ENCODE data around the gene ELAC2. TPM values are rescaled to one million over a fixed set of nuclear protein-coding genes. Genes with fewer than 3 reads are reported as not detected.

ELAC2 gene
- total and polyA plus RNA-seq, 2 of the 4 experiments (the other 2 are of a cell fraction) = 75.2 to 80.7 TPM

DNA sequence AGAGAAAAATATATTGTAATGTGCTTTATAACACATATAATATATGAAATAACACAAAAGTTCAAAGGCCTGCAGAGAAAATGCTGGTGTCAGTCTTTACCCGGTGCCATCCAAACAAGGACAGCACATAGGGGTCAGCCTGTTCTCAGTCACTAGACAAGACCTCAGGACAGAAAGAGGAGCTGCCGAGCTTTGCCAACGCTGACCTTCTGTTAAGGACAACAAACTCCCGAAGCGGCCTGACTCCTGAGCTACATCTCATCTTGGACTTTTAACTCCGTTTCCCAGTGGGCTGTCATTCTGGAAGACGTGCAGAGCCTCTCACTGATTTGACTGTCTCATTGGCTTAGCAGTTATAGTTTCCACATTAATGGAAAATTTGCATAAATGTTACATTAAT is 6.9 kb downstream of the ELAC2 start:
- H3K9me1 ChIP-seq (ENCODE audit: insufficient read depth, low read length) = no peaks in the 10 kb centered on the region
- H2BK20ac ChIP-seq (ENCODE audit: low read depth, low read length) = no peak overlapping the region
- peaks cover 41% of the 10 kb centered on the region for H3K36me3 ChIP-seq (ENCODE audit: control insufficient read depth, insufficient read depth, low read length)
- DNase-seq = no peak
- no peak overlapping the region for H4K8ac ChIP-seq (ENCODE audit: low read depth in 2 of 2, low read length in 2 of 2)
- ATAC-seq (ENCODE audit: low read depth) = no peak
- no peak overlapping the region for H3K27ac ChIP-seq (ENCODE audit: insufficient read depth, low read length)
- no peak overlapping the region for H2AK9ac ChIP-seq (replicated peaks; ENCODE audit: low read depth, low read length, poor library complexity)
- no peak overlapping the region for H3K23ac ChIP-seq (ENCODE audit: low read depth, low read length)
- peaks cover 5 to 10% of the 10 kb centered on the region in 2 experiments for H3K79me1 ChIP-seq (ENCODE audit: low read depth in 1 of 2, low read length in 2 of 2)
- no peak overlapping the region for H4K91ac ChIP-seq (ENCODE audit: insufficient read depth, low read depth, low read length)
- dilution Hi-C loops (cut with HindIII; ENCODE audit: low sequenced_read_pairs, unreplicated experiment) (no loop called here), in situ Hi-C loops (cut with MboI; ENCODE audit: low sequenced_read_pairs) (loop anchor here (25.0 kb wide), 1 partner anchor 499 kb away; no protein-coding TSS in a partner anchor), intact Hi-C loops (cut with micrococcal nuclease) (no loop called here)
- TF ChIP-seq, protein P1, sequence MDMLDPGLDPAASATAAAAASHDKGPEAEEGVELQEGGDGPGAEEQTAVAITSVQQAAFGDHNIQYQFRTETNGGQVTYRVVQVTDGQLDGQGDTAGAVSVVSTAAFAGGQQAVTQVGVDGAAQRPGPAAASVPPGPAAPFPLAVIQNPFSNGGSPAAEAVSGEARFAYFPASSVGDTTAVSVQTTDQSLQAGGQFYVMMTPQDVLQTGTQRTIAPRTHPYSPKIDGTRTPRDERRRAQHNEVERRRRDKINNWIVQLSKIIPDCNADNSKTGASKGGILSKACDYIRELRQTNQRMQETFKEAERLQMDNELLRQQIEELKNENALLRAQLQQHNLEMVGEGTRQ (IDR thresholded peaks at IDR 0.05; ENCODE audit: low read depth, low read length) = no peak
- TF ChIP-seq NFE2L2 (IDR thresholded peaks at IDR 0.05; ENCODE audit: low read depth, low read length) = no peak
- no peak for TF ChIP-seq RAD21 (IDR thresholded peaks at IDR 0.05; ENCODE audit: low read length)
- TF ChIP-seq, protein P2, sequence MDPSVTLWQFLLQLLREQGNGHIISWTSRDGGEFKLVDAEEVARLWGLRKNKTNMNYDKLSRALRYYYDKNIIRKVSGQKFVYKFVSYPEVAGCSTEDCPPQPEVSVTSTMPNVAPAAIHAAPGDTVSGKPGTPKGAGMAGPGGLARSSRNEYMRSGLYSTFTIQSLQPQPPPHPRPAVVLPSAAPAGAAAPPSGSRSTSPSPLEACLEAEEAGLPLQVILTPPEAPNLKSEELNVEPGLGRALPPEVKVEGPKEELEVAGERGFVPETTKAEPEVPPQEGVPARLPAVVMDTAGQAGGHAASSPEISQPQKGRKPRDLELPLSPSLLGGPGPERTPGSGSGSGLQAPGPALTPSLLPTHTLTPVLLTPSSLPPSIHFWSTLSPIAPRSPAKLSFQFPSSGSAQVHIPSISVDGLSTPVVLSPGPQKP (IDR thresholded peaks at IDR 0.05; ENCODE audit: borderline replicate concordance, low read depth, low read length) = no peak
- TF ChIP-seq SMC3 (IDR thresholded peaks at IDR 0.05; ENCODE audit: low read depth, low read length) = no peak
- TF ChIP-seq, protein P3, sequence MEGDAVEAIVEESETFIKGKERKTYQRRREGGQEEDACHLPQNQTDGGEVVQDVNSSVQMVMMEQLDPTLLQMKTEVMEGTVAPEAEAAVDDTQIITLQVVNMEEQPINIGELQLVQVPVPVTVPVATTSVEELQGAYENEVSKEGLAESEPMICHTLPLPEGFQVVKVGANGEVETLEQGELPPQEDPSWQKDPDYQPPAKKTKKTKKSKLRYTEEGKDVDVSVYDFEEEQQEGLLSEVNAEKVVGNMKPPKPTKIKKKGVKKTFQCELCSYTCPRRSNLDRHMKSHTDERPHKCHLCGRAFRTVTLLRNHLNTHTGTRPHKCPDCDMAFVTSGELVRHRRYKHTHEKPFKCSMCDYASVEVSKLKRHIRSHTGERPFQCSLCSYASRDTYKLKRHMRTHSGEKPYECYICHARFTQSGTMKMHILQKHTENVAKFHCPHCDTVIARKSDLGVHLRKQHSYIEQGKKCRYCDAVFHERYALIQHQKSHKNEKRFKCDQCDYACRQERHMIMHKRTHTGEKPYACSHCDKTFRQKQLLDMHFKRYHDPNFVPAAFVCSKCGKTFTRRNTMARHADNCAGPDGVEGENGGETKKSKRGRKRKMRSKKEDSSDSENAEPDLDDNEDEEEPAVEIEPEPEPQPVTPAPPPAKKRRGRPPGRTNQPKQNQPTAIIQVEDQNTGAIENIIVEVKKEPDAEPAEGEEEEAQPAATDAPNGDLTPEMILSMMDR (conservative IDR thresholded peaks at IDR 0.05; ENCODE audit: low read depth, low read length) = no peak
- no peak for TF ChIP-seq MAFK (IDR thresholded peaks at IDR 0.05; ENCODE audit: low read depth, low read length)
- no peak for TF ChIP-seq FOS (IDR thresholded peaks at IDR 0.05; ENCODE audit: low read depth, low read length)
- TF ChIP-seq MAZ (IDR thresholded peaks at IDR 0.05; ENCODE audit: borderline replicate concordance, low read depth, low read length) = no peak
- no peak for TF ChIP-seq POLR2A (IDR thresholded peaks at IDR 0.05; ENCODE audit: low read depth, low read length)
- no peak for TF ChIP-seq CHD1 (IDR thresholded peaks at IDR 0.05; ENCODE audit: low read depth, low read length)
- no peak for TF ChIP-seq CEBPB (IDR thresholded peaks at IDR 0.05; ENCODE audit: low read depth, low read length)
- no peak for TF ChIP-seq MXI1 (IDR thresholded peaks at IDR 0.05; ENCODE audit: borderline replicate concordance, low read depth, low read length)
- H2BK5ac ChIP-seq (ENCODE audit: low read depth, low read length, poor library complexity, severe bottlenecking) = no peak overlapping the region
- no peaks in the 10 kb centered on the region for H3K9me3 ChIP-seq (ENCODE audit: control insufficient read depth, insufficient read depth, low read length)
- no peak overlapping the region for H4K5ac ChIP-seq (ENCODE audit: low read depth, low read length)
- POLR2A ChIA-PET (ENCODE audit: unreplicated experiment) = no interaction called here
- no peak overlapping the region for H2BK120ac ChIP-seq (ENCODE audit: low read depth, low read length)
- H3K27me3 ChIP-seq (ENCODE audit: control insufficient read depth, insufficient read depth, low read length) = no peaks in the 10 kb centered on the region
- H2AK5ac ChIP-seq (ENCODE audit: low read depth, low read length) = no peak overlapping the region
- no peak overlapping the region for H3K14ac ChIP-seq (replicated peaks; ENCODE audit: low read depth, low read length)
- H2AFZ ChIP-seq (replicated peaks; ENCODE audit: low read length, poor library complexity) = no peak overlapping the region
- CTCF ChIA-PET = no interaction called here
- no TSS peak for BruUV-seq (replicated peaks)
- H3K4ac ChIP-seq (ENCODE audit: low read depth, low read length) = no peak overlapping the region
- WGBS, 2 experiments (ENCODE audit: extremely low coverage in 2 of 2, insufficient read length in 1 of 2) = 100% methylated on average over 2 of the region's 7 CpGs; no CpG with 5 or more reads in 1 of the 2 experiments
- no peak overlapping the region for H3K4me3 ChIP-seq (ENCODE audit: insufficient read depth, low read depth, low read length)
- no peak overlapping the region for H3K4me2 ChIP-seq (ENCODE audit: low read depth, low read length)
- H3K9ac ChIP-seq (ENCODE audit: low read depth, low read length) = no peak overlapping the region
- no peak overlapping the region for H2BK15ac ChIP-seq (ENCODE audit: low read depth, low read length)
- no peaks in the 10 kb centered on the region for H4K20me1 ChIP-seq (ENCODE audit: insufficient read depth, low read length)
- H3K18ac ChIP-seq (ENCODE audit: low read depth, low read length) = no peak overlapping the region
- no peak overlapping the region for H3K56ac ChIP-seq (ENCODE audit: extremely low read depth, insufficient read depth, low read length)
- no peaks in the 10 kb centered on the region for H3K4me1 ChIP-seq (ENCODE audit: control insufficient read depth, insufficient read depth, low read length)
